HG03571 (cell line): ENCODE measurements around the gene SLC7A6OS.

Experiments
- ATAC-seq: cut with Tn5 transposase; IDR thresholded peaks from one replicate; pipeline ENCODE4 v1.9.1; 2021; ENCODE audit not compliant: unreplicated experiment

SLC7A6OS gene

GRCh38 chr16:68345351-68345810, 34.6 kb upstream of the SLC7A6OS start:
- ATAC-seq, result no peak

GRCh38 chr16:68344252-68344651, 33.5 kb upstream of the SLC7A6OS start:
- no peak for ATAC-seq

- ATAC-seq, result no peak
These were observed 32.4 kb upstream of the SLC7A6OS start for GRCh38 chr16:68343137-68343536.

GRCh38 chr16:68342620-68343019, 31.9 kb upstream of the SLC7A6OS start:
- no peak for ATAC-seq

- ATAC-seq, result no peak
These were observed 28.5 kb upstream of the SLC7A6OS start for GRCh38 chr16:68339214-68339613.

- ATAC-seq, result no peak
These were observed 27.8 kb upstream of the SLC7A6OS start for GRCh38 chr16:68338326-68339119.

- ATAC-seq, result no peak
These were observed 24.4 kb upstream of the SLC7A6OS start for GRCh38 chr16:68335175-68335574.

GRCh38 chr16:68332411-68333121, 21.8 kb upstream of the SLC7A6OS start:
- no peak for ATAC-seq

GRCh38 chr16:68331879-68332410, 21.2 kb upstream of the SLC7A6OS start:
- ATAC-seq, result no peak

- ATAC-seq, result no peak
These were observed 18.2 kb upstream of the SLC7A6OS start for GRCh38 chr16:68328860-68329390.

- peak; percentile 72 for ATAC-seq
These were observed 17.6 kb upstream of the SLC7A6OS start for GRCh38 chr16:68328151-68328859.

GRCh38 chr16:68324780-68325357, 14.1 kb upstream of the SLC7A6OS start:
- ATAC-seq, result no peak

GRCh38 chr16:68324336-68324735, 13.6 kb upstream of the SLC7A6OS start:
- ATAC-seq, result no peak

- no peak for ATAC-seq
These were observed 8.6 kb upstream of the SLC7A6OS start for GRCh38 chr16:68319185-68319908.

GRCh38 chr16:68313116-68313515, 2.4 kb upstream of the SLC7A6OS start:
- ATAC-seq, result no peak

GRCh38 chr16:68310437-68310773, 341 bp downstream of the SLC7A6OS start:
- ATAC-seq, result no peak

- no peak for ATAC-seq
These were observed 947 bp downstream of the SLC7A6OS start for GRCh38 chr16:68309799-68310198.

GRCh38 chr16:68306633-68307032, 4.1 kb downstream of the SLC7A6OS start:
- ATAC-seq, result no peak

GRCh38 chr16:68300734-68301459, 9.8 kb downstream of the SLC7A6OS start:
- no peak for ATAC-seq
